Fibroblast of peridontal ligament (primary cell): ENCODE results near the gene CDX1.

Source experiments
- DNase-seq: peaks from one replicate; pipeline ENCODE4 v3.0.0-alpha.2; 2010; ENCODE audit errors: extremely low read depth

CDX1 gene

DNA sequence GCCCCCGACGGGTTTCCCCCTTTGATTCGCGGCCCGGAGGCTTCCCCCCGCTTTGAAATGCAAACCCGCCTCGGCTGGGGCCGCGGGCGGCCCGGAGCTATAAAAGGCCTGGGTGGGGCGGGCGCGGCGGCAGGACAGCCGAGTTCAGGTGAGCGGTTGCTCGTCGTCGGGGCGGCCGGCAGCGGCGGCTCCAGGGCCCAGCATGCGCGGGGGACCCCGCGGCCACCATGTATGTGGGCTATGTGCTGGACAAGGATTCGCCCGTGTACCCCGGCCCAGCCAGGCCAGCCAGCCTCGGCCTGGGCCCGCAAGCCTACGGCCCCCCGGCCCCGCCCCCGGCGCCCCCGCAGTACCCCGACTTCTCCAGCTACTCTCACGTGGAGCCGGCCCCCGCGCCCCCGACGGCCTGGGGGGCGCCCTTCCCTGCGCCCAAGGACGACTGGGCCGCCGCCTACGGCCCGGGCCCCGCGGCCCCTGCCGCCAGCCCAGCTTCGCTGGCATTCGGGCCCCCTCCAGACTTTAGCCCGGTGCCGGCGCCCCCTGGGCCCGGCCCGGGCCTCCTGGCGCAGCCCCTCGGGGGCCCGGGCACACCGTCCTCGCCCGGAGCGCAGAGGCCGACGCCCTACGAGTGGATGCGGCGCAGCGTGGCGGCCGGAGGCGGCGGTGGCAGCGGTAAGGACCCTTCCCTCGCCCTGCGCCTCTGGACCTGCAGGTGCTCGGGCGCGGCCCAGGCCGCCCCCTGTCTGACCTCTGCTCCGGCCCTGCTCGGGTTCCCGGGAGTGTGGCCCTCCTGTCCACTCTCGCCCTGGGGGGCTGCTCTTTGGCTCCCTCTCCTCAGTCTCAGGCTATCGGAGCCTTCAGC is at the start of gene CDX1:
Gene CDX1, plus strand, starts transcription at position 129 of the 862 bp plus-strand sequence. Its CDS starts 99 bp downstream, at position 228.
- no peak for DNase-seq

DNA sequence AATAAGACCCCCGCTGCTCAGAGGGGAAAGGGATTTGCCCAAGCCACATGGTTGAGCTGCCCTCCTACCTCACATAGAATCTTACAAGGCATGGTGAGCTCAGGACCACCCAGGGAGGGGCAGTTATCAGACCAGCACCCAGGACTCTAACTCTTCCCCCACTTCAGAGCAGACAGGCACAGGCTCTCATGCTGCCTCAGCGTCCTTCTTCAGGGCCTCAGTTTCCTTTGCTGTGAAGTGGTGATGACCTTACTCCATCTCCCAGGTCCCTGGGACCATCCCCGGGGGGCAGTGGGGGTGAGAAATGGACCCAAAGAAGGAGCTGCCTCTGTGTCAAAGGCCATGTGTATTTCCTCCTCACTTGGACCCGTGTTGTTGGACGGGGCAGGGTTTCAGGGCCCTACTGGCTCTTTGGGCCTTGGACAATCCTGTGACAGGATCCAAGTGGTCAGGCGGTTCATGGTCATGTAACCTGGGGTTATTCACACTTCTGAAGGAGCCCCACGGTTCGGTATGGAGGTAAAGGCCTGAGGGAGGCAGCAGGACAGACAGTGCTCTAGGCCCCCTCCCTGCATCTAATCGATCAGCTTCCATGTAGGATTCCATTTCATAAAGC is 48.5 kb upstream of the CDX1 start:
- DNase-seq, result no peak

DNA sequence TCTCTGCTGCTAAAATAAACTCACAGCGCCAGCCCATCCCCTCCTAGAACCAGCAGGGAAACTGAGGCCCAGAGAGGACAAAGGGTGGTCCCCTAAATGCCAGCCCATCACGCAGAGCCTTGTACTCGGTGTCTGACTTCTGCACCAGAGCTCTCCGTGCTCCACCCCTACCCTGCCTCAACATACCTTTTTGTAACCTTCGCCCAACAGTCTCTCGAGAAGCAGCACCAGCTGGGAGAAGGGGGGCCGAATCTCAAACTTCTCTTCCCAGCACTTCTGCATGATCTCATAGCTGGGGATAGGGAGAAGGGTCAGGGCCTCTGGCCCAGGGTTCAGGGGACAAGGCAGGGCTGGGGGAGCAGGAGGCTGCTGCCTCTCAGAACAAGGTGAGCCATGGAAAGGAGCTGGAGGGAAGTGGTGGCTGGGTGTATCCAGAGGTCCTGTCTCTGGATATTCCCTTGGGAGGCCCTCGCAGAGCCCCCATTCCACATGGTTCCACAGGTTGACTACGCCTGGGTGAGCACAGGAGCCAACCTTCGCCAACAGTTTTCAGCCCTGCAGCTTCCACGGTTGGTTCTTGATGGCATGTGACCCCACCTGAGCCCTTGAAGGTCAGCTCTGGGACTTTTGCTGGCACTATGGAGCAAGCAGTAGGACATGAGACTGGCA is 47.9 kb upstream of the CDX1 start:
- no peak for DNase-seq

DNA sequence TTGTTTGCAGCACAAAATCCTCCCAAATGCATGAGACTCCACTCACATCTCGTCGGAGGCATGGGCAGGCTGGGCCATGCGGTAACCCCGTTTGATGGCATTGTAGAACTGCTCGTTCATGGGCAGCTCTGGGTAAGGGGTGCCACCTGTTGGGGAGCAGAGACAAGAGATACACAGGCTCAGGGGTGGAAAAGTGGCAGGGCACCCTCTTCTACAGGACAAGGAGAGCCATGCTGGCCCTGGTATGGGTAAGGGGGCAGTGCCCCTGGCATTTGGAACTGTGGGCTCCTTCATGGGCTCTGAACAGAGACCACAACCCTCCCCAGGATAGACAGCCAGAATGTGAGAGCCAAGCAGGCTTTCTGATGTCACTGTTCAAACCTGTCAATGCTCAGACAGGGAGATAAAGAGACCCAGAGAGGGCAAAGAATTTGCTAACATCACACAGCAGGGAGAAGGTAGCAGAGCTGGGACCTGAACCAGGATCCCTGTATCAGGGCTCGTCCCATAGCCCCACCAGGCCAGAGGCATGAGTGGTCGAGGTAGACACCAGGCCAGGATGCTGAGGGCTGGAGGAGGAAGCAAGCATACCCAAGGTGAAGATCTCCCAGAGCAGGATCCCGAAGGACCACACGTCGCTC is 47.0 kb upstream of the CDX1 start:
- no peak for DNase-seq

DNA sequence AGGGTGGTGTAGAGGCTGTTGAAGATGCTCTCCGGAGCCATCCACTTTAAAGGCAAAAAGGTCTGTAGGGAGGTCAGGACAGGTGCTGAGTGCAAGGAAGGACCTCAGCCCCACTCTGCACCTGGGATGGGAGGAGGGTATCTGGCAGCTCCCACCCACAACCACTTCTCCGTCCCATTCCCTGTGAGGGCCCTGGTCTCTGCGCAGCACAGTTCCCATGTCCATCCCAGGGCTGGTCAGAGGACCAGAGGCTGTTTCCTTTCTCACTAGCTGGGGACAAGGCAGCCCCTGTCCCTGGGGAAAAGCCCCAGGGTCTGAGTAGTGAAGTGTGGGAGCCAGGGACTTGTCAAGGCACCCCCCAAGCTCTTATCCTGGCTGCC is 46.5 kb upstream of the CDX1 start:
- no peak for DNase-seq

DNA sequence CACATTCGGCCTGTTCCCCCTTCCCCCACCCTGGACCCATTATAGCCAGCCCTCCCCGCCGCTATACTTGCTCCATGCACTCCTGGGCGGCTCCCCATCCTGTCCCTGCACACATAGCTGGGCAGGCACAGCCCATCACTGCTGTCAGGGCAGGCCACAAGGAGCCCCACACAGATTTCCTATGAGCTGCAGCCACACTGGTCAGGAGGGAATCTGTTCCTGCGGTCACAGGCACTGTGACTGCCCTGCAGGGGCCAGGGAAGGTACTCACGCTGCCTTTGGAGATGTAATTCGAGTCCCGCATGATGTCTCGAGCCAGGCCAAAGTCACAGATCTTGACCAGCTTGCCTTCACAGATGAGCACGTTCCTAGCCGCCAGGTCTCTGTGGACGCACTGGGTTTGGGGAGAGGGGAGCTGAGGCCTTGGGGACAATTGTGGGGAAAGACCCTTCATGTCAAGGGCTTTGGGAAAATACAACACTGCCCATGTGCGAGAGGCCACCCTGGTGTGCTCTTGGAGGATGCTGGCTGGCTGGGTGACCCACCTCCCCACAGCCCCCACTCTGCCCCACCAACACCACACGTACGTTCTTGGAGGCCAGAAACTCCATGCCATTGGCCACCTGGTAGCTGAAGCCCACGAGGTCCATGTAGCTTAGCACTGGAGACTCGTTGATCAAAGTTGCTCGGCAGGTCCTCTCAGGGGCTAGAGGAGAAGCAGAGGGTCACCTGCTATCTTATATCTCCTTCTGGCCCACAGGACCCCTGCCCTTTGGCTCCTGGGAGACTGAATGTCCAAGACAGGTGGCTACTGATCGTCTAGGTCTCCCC is 45.7 kb upstream of the CDX1 start:
- DNase-seq, result no peak

DNA sequence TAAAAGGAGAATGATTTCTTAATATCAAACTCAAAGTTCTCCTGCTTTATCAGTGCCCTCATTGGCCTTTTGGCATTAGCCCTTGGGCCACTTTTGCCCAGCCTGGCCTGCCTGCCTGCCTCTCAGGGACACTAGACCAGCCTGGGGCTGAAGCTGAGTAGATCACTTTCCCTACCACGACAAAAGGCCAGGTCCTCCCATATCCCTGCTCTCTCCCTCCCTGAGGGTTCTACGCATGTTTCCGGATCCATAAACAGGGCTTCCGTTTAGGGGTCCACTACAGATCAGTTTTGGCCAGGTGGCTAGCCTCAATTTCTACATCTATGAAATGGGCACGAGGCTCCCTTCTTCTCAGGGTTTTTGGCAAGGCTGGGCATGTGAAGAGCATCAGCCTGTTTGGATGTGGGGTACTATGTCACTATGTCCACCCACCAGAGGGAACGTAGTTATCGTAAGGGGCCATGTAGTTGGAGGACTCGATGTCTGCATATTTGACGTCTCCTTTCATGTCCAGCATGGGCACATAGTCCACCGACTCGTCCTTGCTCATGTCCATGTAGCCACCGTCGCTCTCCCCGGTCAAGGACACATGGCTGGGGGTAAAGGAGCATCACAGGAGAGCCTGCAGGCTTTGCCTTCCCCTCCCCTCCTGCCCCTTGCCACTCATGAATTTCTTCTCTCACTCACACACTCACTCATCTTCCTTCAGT is 45.0 kb upstream of the CDX1 start:
- no peak for DNase-seq

DNA sequence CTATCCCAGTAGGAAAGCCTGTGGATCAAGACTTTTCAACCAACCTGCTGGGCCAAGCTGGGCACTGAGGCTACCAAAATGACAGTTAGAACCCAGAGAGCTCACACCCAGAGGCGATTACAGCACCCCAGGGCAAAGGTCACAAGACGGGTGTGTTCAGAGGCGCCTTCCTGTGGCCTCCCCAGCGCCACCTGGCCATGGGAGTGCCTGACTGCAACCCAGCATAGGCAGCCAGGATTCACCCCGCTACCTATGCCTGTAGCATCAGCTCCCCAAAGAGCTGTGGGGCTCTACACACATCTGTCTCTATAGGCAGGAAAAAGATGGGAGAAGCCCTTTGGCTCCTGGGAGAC is 44.4 kb upstream of the CDX1 start:
- no peak for DNase-seq

DNA sequence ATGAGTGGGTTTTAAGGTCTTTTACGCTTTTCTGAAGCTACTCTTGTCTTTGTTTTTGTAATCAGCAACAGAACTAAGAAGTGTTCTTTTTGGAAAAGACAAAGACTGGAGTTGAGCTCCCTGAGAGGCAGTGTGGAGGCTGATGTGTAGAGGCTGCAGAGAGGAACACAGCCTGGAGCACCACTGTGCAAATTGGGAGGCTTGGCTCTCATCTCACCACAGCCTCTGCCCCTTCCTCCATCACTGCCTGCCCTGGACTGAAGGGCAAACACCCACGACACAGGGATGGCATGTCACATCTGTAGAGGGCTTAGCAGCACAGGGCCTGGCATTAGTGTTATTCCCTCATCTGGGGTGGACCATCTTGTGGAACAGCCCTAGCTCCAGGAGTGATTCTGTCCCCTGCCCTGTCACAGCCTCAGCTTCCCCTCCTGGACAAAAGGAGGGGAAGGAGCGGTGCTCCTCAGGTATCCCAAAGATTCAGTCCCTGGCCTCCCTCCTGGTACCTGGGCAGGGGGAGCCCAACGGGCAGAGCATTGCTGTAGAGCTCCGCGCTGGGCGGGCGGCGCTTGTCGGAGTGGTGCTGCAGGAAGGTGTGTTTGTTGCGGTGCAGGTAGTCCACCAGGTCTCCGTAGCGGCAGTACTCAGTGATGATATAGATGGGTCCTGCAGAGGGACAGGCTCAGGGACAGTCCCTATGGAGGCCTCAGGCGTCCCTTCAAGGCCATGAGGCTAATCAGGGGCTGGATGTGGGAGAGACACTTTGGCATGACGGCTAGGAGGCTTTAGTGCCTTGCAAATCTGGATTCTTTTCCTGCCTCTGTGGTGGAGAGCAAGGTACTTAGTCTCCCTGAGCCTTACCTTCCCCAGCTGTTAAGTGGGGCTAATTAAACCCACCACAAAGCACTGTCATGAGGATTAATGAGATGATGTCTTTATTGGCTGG is 43.8 kb upstream of the CDX1 start:
- DNase-seq, result no peak

DNA sequence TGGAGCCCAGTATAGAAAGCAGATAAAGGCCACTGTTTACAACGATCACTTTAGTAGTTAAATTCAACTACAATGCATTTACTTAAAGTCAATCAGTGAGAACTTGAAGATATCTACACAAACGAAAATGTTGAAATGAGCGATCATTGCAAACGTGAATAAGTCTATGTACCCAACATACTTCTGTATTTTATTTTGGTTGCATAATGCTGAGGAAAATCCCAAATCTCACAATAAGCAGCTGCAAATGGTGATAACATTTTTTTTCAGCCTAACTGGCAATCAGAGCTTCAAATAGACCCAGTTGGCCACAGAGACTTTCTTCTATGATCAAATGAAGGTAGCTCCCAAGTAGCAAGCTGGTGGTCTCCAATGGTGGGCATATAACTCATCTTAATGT is 43.0 kb upstream of the CDX1 start:
- no peak for DNase-seq

DNA sequence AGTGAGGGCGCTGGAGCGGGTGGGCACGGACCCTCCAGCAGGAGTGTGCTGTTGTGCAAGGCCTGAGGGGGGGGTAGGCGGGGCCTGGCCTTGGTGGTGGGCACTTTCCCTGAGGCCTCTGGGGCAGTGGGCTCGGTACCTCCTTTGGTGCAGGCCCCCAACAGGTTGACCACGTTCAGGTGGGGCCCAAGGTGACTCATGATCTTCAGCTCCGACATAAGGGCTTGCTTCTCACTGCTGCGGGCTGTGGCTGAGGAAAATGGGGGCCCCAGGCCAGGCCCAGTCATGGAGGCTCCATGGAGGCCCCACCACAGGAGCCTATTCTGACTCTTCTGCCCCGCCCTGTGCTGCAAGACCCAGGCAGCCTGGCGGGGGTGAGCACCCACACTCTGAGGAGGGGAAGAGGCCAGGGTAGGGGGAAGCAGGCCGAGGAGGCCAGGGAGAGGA is 42.4 kb upstream of the CDX1 start:
- DNase-seq, result no peak

DNA sequence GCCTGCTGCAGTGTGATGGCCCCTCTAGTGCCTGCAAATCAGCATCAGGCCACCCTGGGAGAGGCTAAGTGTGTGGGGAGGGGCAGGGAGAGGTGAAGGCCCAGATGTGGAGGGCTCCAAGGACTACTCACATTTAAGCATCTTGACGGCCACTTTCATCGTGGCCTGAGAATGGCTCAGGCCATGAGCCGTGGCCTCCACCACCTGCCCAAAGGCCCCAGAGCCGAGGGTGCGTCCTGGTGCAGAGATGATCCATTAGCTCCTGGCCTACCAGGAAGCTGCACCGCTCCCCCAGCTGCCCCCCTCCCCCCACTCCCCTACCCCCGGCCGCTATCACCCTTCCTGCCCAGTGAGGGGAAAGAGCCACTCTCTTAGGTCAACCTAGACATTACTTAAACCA is 42.0 kb upstream of the CDX1 start:
- no peak for DNase-seq

DNA sequence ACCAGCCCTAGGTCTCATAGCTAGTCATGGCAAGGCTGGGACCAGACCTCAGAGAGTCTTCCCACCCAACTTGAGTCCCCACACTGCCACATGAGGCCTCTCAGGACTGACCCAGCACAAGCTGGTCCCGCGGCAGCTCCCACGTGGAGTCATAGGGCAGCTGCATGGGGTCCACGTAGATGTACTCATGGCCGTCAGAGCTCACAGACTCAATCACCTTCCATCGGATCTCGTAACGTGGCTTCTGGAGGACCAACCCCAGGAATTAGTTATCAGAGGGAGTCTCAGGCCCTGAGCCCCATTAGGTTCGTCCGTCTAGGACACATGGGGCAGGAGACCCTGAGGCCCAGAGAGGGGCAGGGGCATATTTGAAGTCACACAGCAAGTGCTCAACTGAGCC is 41.2 kb upstream of the CDX1 start:
- DNase-seq, result no peak

DNA sequence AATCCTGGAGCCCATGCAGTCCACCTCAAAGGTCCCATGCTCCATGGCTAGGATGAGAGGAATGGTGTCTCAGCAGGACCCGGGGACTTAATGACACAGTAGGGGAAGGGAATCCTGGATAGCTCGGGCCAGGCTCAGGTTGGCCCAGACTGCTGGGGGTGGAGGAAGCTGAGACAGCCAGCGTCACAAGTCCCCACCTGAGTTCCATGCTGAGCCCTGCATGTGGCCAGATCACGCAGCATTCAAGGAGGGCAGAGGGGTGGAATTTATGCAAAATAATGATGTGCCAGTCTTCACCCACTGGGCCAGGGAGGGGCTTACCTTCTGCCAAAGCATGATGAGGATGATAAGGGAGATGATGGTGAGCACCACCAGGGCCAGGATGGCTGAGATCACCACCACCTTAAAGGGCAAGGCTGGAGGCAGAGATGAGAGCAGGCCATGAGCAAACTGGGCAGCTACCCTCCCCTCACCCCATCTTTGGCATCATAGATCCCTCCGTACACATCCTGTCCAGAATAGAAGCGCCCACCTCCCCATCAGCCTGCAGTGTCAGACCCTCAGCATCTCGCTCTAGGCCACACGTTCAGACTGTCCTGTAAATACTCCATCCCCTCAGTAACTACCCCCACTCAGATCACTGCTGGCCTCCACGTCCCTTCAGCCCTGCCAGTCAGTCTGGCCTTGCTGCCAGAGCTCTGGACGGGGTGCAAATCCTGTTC is 40.2 kb upstream of the CDX1 start:
- no peak for DNase-seq

DNA sequence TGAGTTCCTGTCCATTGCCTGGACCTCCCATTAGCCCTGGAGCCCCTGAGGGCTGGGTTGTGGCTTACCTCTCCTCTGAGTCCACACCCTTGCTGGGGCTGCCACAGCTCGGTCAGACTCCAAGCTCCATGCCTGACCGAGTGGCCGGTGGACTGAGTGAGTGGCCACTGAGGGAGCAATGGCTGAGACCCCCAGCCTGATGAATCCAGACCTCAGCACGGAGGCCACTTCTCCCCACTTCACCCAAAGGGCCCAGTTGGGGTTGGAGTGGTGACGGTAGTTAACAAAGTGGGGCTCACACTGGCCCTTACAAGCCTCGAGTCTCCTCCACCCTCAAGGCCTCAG is 39.7 kb upstream of the CDX1 start:
- DNase-seq, result no peak

DNA sequence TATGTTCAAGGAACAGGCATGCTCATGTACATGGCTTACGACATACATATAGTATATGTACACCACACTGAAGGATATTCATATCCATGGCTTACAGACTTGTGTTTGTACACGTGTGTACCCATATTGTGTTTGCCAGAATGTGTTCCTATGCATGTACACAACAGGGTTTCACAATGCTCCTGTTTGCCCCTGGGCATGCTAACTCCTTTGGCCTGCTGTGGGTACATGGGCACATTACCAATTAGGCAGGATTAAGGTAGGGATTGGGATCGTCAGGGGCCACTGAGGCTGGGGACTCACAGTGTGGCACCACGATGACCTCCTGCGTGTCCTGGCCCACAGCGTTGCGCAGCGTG is 37.1 kb upstream of the CDX1 start:
- DNase-seq, result no peak

DNA sequence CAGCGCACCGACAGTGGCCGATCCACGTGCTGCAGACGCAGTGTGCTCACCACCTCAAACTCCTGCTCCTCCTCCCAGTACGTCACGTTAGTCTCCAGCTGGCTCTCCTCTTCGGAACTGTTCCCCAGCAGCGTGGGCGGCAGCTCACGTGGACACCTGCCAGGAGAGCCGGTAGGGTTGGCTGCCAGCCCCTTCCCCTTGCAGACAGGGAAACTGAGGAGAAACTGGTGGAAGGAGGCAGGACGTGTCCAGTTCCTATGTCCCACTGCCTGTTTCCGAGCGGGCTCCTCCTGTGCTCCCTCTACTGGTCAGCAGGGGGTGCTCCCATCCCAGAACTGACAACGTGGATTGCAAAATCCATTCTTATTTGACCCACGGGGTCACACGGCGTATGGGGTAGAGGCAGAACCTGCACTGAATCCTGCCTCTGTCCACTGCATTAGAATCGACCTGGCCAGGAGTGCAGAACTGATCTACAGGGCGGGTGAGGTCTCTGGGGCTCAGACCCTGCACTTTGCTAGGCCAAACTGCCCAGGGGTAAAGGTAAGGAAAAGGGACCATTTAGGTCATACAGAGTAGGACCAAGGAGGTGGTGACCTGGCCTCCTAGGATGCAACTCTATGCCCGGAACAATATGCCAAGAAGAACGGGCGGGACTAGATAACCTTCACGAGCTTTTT is 36.6 kb upstream of the CDX1 start:
- peak; percentile 78 for DNase-seq

DNA sequence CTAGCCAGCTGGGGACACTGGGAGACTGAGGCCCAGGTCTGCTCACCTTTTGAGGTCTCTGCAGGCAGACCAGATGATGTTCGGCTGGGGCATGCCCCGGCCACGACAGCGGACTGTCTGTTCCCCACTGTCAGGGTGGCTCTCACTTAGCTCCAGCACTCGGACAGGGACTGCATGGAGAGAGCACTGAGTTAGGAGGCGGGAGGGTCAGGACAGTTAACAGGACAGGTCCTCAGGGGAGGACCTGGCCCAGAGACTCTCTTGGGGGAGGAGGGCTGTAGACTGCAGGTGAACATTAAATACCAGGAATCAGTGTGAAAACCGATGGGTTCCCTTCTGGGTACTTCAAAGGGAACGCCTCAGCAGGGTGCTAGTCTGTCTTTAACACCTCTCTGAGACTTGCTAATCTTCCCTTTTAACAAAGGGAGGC is 36.1 kb upstream of the CDX1 start:
- no peak for DNase-seq

DNA sequence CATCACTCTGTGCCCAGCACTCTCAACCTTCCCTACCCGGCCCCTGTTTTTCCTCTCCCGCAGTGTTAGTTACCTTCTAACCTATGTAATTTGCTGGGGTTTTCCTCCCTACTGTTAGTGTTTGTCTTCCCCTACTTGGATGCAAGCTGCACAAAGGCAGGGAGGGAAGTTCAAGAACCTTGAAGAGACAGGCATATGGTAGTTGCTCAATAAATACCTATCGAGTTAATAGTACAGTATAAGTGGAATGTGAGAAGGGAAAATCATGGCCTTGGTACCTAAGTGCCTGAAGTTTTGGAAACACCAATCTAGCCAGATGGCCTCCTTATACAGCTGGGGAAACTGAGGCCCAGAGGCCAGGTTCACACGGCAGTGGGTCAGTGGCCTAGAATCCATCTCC is 35.1 kb upstream of the CDX1 start:
- no peak for DNase-seq
